C4-2B (cell line): Measurements from ENCODE around the gene LRRC53.

Source experiments
- H3K27ac ChIP-seq: fragments of 450-650 bp; 2 replicates; pipeline ENCODE4 v1.5.1; 2017
- ZFX ChIP-seq: fragments of 450-650 bp; IDR thresholded peaks from 2 replicates; pipeline ENCODE4 v1.6.1; 2017
- TF ChIP-seq, protein P1 (sequence below): fragments of 450-650 bp; conservative IDR thresholded peaks from 2 replicates; pipeline ENCODE4 v1.5.1; 2017; ENCODE audit warnings: mild to moderate bottlenecking

The LRRC53 gene

DNA sequence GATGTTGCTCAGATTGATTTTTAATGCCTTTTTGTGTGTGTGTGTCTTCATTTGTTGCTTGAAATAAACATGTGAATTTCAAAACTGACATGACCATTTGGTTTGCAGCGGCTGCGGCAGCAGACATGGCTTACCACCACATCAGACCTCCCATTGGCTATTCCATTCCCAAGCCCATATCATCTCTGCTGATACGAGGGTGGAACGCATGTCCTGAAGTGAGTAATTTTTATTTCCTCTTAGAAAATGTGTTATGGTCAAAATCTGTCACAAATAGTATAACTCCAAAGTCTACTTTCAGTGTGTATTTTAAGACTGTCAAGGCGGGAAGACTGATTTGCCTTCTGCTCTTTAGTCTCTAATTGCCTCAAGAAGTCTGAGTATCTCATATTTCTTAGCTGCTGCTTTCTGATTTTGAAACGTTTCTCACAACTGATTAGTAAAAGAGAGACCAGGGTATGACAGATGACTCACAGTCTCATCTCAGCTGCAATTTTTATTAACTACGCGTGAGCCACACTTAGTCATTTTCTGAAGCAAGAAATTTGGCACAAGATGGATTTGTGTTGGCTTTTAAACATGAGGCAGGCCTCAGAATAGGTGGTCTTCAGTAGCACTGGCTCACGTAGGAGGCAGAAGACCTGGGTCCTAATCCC, 49.0 kb downstream of the LRRC53 start:
- no peak overlapping the region for H3K27ac ChIP-seq
- TF ChIP-seq, protein P1, sequence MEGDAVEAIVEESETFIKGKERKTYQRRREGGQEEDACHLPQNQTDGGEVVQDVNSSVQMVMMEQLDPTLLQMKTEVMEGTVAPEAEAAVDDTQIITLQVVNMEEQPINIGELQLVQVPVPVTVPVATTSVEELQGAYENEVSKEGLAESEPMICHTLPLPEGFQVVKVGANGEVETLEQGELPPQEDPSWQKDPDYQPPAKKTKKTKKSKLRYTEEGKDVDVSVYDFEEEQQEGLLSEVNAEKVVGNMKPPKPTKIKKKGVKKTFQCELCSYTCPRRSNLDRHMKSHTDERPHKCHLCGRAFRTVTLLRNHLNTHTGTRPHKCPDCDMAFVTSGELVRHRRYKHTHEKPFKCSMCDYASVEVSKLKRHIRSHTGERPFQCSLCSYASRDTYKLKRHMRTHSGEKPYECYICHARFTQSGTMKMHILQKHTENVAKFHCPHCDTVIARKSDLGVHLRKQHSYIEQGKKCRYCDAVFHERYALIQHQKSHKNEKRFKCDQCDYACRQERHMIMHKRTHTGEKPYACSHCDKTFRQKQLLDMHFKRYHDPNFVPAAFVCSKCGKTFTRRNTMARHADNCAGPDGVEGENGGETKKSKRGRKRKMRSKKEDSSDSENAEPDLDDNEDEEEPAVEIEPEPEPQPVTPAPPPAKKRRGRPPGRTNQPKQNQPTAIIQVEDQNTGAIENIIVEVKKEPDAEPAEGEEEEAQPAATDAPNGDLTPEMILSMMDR: no peak
- TF ChIP-seq ZFX: no peak

DNA sequence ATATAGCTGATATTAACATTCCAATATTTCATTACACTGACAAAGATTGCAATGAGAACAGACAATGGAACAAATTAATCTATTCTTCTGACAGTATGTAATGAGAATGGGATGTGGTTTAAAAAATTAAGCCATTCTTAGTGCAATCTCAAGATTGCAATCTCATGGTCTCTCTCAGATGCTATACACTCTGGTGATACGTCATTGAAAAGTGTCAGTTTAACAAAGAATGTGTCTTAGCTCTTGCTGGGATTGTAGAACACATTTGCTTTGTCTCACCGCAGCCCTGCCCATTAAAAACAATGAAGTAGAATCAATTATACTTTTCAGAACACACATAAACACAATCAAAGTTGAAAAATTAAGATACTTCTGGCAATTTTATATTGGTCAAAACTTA, 55.2 kb downstream of the LRRC53 start:
- TF ChIP-seq, protein P1: no peak
- no peak for TF ChIP-seq ZFX

DNA sequence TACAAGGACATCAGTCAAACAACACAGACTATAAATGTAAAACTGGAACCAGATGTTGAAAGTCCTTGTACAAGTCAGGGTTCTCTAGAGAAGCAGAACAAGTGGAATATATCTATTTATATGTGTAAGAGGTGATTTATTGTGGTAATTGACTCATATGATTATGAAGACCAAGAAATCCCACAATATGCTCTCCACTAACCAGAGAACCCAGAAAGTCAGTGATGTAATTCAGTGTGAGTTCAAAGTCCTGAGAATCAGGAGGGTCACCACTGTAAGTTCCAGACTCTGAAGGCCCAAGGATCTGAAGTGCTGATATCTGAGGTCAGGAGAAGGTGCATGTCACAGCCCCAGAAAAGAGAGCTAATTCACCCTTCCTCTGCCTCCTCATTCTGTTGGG, 57.0 kb downstream of the LRRC53 start:
- TF ChIP-seq, protein P1: no peak
- no peak for TF ChIP-seq ZFX
- H3K27ac ChIP-seq: no peak overlapping the region

More for the DNA sequence above, 55.2 kb downstream of the LRRC53 start:
- H3K27ac ChIP-seq: no peak overlapping the region

DNA sequence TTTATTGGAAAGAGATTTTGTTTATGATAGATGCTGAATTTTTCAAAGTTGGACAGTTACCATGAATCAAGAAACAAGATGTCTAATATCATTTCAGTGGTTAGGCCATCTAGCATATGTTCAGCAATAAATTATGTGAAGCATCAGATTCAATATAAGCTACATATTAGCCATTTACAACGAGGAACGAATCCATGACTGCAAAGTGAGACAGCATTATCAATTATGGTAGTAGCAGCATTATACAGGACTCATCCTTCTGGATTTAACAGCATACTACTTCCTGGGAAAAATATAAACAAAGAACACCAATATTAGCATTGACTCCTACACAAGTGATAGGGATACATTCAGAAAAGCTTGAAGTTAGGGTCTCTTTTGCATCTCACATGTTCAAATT, 59.1 kb downstream of the LRRC53 start:
- TF ChIP-seq, protein P1: no peak
- no peak for TF ChIP-seq ZFX
- no peak overlapping the region for H3K27ac ChIP-seq

DNA sequence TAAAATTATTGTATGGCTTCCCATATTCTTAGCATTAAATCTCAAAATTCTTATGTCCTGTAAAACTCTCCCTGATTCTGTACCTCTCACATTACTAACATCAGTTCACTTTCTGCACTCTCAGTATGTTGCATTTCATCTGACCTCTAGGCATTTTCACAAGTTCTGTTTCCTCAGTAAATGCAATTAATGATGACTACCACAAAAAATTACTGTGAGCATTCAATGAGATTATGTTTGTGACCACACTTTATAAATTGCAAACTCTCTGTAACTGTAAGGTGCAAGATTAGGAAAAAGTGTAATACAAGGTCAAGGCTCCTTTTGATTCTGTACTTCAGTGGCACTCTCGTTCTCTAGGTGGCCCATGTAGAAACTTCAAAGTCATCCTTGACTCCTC, 60.4 kb downstream of the LRRC53 start:
- TF ChIP-seq, protein P1: no peak
- TF ChIP-seq ZFX: no peak
- H3K27ac ChIP-seq: no peak overlapping the region

DNA sequence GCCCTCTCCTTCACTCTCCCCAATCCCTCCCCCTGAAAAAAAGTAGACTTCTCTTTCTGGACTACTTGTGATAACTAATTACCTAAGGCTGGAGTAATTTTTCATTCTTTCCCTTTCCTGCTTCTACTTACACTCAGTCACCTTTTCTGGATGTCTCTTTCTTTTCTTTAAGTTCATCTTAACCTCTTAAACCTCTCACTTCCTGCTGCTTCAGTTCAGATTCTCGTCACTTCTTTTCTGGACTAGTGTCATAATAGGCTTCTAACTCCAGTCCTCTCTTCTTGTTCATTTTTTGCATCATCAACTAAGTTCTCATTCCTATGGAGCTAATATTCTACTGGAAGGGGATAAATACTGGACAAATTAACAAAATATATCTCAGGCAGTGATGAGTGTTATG, 75.4 kb downstream of the LRRC53 start:
- no peak for TF ChIP-seq ZFX
- TF ChIP-seq, protein P1: no peak
- H3K27ac ChIP-seq: no peak overlapping the region

DNA sequence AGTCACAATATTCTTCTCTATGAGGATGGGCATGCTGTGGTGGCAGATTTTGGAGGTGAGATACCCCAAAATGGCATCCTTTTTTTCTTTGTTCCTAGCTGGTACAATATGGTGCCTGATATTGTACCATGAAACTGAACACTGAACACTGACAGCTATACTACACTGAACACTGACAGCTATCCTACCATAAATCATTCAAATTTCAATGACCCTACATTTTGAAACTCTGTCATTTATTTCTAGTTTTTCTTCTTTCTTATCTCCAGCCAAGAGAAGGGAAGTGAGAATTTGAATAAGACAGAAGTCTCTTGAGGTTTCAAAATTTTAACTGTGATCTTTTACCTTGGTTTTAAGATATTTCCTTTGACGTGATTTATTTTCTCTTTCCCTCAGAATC, 76.3 kb downstream of the LRRC53 start:
- H3K27ac ChIP-seq: no peak overlapping the region
- TF ChIP-seq ZFX: no peak
- TF ChIP-seq, protein P1: no peak
